ENCODE data around the gene MMP2. TPM values are rescaled to one million over a fixed set of nuclear protein-coding genes. Genes with fewer than 3 reads are reported as not detected.

MMP2 gene
- total and polyA plus RNA-seq, 7 donors, result 16.0 to 60.9 (median 23.2) TPM

DNA sequence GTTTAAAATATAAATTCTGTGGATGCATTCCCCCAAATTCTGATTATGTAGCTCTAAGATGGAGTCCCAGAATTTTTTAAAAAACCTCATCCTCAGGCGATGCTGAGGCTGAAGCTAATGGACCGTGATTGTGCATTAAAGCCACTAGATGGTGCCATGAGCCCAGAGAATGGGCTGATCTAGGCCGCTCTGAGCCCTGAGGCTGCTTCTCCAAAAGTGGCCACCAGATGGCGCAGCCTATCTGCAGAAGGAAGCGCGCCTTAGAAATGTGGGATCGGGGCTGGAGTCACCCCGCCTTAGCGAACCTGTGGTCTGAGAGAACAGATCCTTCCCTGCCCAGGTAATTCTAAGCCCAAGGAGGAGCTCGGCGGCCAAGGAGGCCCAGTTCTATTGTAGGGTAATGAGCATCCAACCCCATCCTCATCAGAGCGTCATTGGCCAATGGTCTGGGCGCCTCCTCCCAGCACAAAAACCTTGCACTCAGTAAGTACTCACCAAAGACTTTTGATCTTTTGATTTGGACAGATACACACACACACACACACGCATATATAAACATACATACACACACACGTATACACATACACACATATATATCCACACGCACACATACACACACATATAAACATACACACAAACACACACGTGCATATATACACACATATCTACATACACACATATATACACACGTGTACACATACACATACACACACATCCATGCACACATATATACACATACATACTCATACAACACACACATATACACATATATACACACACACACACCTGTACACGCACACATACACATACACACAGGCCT is 13.7 kb upstream of the MMP2 start:
- Histone ChIP-seq H3K36me3 (ENCODE audit: insufficient read depth in 1 of 2, low read depth in 1 of 2) (no peaks in the 10 kb centered on the region), H3K27ac (no peak overlapping the region), H3K4me3 (no peak overlapping the region), H3K4me1 (no peaks in the 10 kb centered on the region), H3K27me3 (ENCODE audit: insufficient read depth in 3 of 3, low read length in 2 of 3) (no peaks in the 10 kb centered on the region), H3K9me3 (no peaks in the 10 kb centered on the region)
- intact Hi-C loops (cut with DNase I), result loop anchor here (1.0 to 5.0 kb wide), 5 partner anchors 79 to 378 kb away; no protein-coding TSS in a partner anchor
- ATAC-seq (peak; percentile 94 to 97 (median 96)), DNase-seq (peak; percentile 86 to 92)
- TF ChIP-seq, protein P1, sequence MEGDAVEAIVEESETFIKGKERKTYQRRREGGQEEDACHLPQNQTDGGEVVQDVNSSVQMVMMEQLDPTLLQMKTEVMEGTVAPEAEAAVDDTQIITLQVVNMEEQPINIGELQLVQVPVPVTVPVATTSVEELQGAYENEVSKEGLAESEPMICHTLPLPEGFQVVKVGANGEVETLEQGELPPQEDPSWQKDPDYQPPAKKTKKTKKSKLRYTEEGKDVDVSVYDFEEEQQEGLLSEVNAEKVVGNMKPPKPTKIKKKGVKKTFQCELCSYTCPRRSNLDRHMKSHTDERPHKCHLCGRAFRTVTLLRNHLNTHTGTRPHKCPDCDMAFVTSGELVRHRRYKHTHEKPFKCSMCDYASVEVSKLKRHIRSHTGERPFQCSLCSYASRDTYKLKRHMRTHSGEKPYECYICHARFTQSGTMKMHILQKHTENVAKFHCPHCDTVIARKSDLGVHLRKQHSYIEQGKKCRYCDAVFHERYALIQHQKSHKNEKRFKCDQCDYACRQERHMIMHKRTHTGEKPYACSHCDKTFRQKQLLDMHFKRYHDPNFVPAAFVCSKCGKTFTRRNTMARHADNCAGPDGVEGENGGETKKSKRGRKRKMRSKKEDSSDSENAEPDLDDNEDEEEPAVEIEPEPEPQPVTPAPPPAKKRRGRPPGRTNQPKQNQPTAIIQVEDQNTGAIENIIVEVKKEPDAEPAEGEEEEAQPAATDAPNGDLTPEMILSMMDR (IDR thresholded peaks at IDR 0.05), result peak; percentile 100
- WGBS, 3 donors, result 30 to 32% (median 30%) methylated on average over 19 of the region's 19 CpGs

- H3K36me3 ChIP-seq (ENCODE audit: insufficient read depth in 1 of 2, low read depth in 1 of 2), result no peaks in the 10 kb centered on the region
- TF ChIP-seq, protein P1 (IDR thresholded peaks at IDR 0.05), result no peak
- 83 to 94% (median 93%) methylated on average over 4 of the region's 4 CpGs for WGBS, 3 donors
- H3K9me3 ChIP-seq, result no peaks in the 10 kb centered on the region
- H3K27me3 ChIP-seq (ENCODE audit: insufficient read depth in 3 of 3, low read length in 2 of 3), result no peaks in the 10 kb centered on the region
- no peaks in the 10 kb centered on the region for H3K4me1 ChIP-seq
- no peak for ATAC-seq
- intact Hi-C loops (cut with DNase I), result loop anchor here in 1 of 2 donors (5.0 kb wide), 1 partner anchor 376 kb away; no protein-coding TSS in a partner anchor
- H3K27ac ChIP-seq, result no peak overlapping the region
- H3K4me3 ChIP-seq, result no peak overlapping the region
- DNase-seq, result no peak
These were observed 12.8 kb upstream of the MMP2 start for GRCh38 chr16:55466209-55466608.

DNA sequence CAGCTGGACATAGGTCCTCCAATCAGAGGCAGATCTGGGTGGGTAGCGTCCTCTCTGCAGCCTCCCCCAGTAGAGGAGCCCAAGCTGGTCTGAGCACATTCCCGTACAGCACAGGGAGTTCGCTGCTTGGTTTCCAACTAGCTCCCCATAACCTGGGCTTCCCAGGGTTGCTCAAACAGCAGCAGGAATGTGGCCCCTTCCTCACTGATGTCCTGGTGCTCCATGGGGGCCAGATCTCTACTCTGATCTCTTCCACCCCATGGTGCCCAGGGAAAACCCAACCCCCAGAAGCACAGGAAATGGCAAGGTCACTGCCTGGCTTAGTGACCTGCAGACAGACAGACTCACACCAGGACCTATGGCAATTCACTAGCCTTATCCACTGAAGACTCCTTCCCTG is 11.1 kb upstream of the MMP2 start:
- H3K36me3 ChIP-seq (ENCODE audit: insufficient read depth in 1 of 2, low read depth in 1 of 2), result no peaks in the 10 kb centered on the region

DNA sequence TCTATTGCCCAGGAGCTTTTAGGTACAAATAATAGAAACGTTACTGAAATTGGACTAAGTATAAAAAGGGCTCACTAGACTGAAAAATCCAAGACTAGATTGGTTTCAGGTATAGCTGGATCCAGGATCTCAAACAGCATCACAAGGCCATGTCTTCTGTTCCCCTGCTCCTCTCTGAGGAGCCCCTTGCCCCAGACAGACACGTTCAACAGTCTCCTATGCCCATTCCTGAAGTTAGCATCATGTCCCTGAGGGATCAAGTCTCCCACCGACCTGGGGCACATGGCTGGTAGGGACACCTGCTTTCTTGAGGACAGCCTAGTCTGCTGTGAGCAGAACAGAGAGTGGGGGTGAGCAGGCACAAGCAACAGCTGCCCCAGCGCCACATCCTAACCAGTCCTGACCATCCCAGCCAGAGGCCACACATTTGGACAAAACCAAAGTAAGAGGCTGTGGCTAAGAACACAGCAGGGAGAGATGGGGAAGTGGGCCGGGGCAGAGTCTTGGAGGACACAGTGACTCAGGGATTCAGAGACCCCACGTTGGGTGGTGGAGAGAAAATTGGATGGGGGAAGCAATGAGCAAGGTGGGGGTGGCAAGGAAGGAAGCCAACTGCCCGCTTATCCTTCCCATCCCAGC is 10.5 kb upstream of the MMP2 start:
- WGBS, 3 donors, result 85 to 87% (median 87%) methylated on average over 7 of the region's 7 CpGs
- Histone ChIP-seq H3K27ac (no peak overlapping the region), H3K4me3 (no peak overlapping the region), H3K27me3 (ENCODE audit: insufficient read depth in 3 of 3, low read length in 2 of 3) (no peaks in the 10 kb centered on the region), H3K4me1 (no peaks in the 10 kb centered on the region), H3K9me3 (no peaks in the 10 kb centered on the region), H3K36me3 (ENCODE audit: insufficient read depth in 1 of 2, low read depth in 1 of 2) (no peaks in the 10 kb centered on the region)
- DNase-seq, result no peak
- no peak for ATAC-seq
- TF ChIP-seq, protein P1 (IDR thresholded peaks at IDR 0.05), result no peak
- intact Hi-C loops (cut with DNase I), result loop anchor here in 1 of 2 donors (5.0 kb wide), 1 partner anchor 374 kb away; no protein-coding TSS in a partner anchor

More for the DNA sequence above, 11.1 kb upstream of the MMP2 start:
- Histone ChIP-seq H3K27ac (no peak overlapping the region), H3K4me1 (no peaks in the 10 kb centered on the region), H3K9me3 (no peaks in the 10 kb centered on the region), H3K4me3 (no peak overlapping the region), H3K27me3 (ENCODE audit: insufficient read depth in 3 of 3, low read length in 2 of 3) (no peaks in the 10 kb centered on the region)
- intact Hi-C loops (cut with DNase I), result loop anchor here in 1 of 2 donors (5.0 kb wide), 1 partner anchor 374 kb away; no protein-coding TSS in a partner anchor
- no peak for DNase-seq
- no peak for ATAC-seq
- 80 to 94% (median 91%) methylated on average over 3 of the region's 3 CpGs for WGBS, 3 donors
- TF ChIP-seq, protein P1 (IDR thresholded peaks at IDR 0.05), result no peak
